Psoas muscle (tissue), 8 donors: ENCODE data around the gene ZBTB7A. TPM values are rescaled to one million over a fixed set of nuclear protein-coding genes. Genes with fewer than 3 reads are reported as not detected.

Experiments
- ATAC-seq, 4 donors: fragments of 200-7000 bp; cut with Tn5 transposase; one replicate each; pipeline ENCODE4 v1.9.1; 2020; ENCODE audit warnings: moderate library complexity in 3 of 4, mild to moderate bottlenecking in 2 of 4
- DNase-seq, 2 donors: peaks; one replicate each; pipeline ENCODE4 v3.0.0-alpha.2; 2020
- H3K27ac ChIP-seq: fragments of 200-600 bp; one replicate; pipeline ENCODE4 v1.8.0; 2022
- H3K27me3 ChIP-seq, 3 donors: fragments of 200-600 bp in 1 of 3; one replicate each; pipeline versions ENCODE4 v1.6.1 to v1.8.0; 2013 to 2022; ENCODE audit warnings: low read length in 2 of 3, mild to moderate bottlenecking in 2 of 3, moderate library complexity in 1 of 3; ENCODE audit not compliant: insufficient read depth in 3 of 3
- H3K36me3 ChIP-seq, 2 donors: fragments of 200-600 bp in 1 of 2; one replicate each; pipeline versions ENCODE4 v1.6.1 to v1.8.0; 2013 to 2022; ENCODE audit warnings: low read depth in 1 of 2, mild to moderate bottlenecking in 1 of 2, moderate library complexity in 1 of 2; ENCODE audit not compliant: insufficient read depth in 1 of 2
- H3K4me1 ChIP-seq: fragments of 200-600 bp; one replicate; pipeline ENCODE4 v1.8.0; 2022
- H3K4me3 ChIP-seq: fragments of 200-600 bp; one replicate; pipeline ENCODE4 v1.8.0; 2022; ENCODE audit warnings: mild to moderate bottlenecking
- H3K9me3 ChIP-seq: fragments of 200-600 bp; one replicate; pipeline ENCODE4 v1.8.0; 2022
- CTCF ChIP-seq: fragments of 200-600 bp; IDR thresholded peaks from one replicate; pipeline ENCODE4 v1.8.0; 2022; ENCODE audit warnings: antibody characterized with exemption
- WGBS, 3 donors: extraction: QIAGEN DNeasy Blood & Tissue Kit; methylation state at CpG; one replicate each; pipeline versions ENCODE4 v1.1.6 to v1.1.7; 2013; 5-methylcytosine and 5-hydroxymethylcytosine counted together
- intact Hi-C, 2 donors: fragments of 100-400 bp; cut with DNase I; formaldehyde crosslinking; loops; one replicate each; pipeline versions ENCODE4 v1.11.0 to v1.14.2; 2022
- polyA plus RNA-seq, 3 donors: library from polyadenylated mRNA; stranded (reverse); fragments of 200-250 nt; gene quantifications; one replicate each; pipeline ENCODE4 v1.2.3, GENCODE V29; 2013
- total RNA-seq, 4 donors: library from RNA; stranded (reverse); fragmentation: NEBNext Ultra II Directional in 2 of 4; extraction: Animal tissue kit (Norgen Biotek cat#: 25700) in 2 of 4; gene quantifications; one replicate each; pipeline versions ENCODE4 v1.2.1 to v1.2.4, GENCODE V29; 2021 to 2023
- donor health status: healthy with polysubstance abuse.
- donor health status: DM: no; HTN: no; CAD: no; lungs with moderate emphysema.
- donor health status: Bipolar disorder and iron deficiency.
- donor health status: healthy.
- donor health status: DM: yes; HTN: yes; CAD: no.
- donor health status: DM: no; HTN: no; CAD: no.
- donor health status: DM: no; HTN: no; CAD: no.
- donor health status: DM: yes; HTN: yes; CAD: no.

Gene ZBTB7A
- total and polyA plus RNA-seq, 7 donors = 18.5 to 55.9 (median 25.7) TPM

DNA sequence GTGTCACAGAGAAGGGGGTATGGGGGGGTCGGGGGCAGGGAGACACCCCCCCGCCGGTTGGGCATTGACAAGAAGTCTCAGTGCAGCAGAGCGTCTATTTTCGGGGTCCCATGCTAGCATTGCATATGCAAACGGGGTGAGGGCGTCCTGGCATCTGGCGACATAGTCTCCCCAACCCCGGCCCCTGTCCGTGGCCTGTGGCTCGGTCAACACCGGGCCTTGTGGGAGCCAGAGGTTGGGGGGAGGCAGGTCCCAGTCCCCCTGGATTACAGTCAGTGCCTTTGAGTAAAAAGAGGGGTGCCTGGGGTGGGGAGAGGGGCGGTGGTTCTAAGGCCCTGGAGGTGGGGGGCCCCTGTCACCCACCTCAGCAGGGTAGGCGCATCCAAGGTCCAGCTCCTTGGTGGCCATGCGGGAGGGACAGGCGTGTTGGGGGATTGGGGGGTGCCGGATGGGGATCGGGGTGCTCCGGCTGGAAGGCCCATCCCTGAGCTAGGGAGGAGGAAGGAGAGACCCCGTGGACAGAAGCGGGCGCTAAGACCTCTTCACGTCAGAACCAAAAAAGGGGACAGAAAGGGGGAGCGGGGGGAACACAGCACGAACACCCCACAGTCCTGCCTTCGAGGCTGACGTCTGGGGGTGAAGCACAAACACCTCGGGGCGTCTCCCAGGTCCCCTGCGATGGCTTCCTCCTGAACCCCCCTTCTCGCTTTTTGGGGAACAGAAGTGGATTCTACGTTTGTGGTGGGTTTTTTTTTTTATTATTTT is 20.9 kb downstream of the ZBTB7A start:
- WGBS, 3 donors = 88% methylated on average over 32 of the region's 32 CpGs
- Histone ChIP-seq H3K4me1 (peaks cover 20% of the 10 kb centered on the region), H3K9me3 (no peaks in the 10 kb centered on the region), H3K36me3 (peaks cover 0 to 33% of the 10 kb centered on the region in 2 donors), H3K27ac (no peak overlapping the region), H3K4me3 (no peak overlapping the region), H3K27me3 (no peaks in the 10 kb centered on the region)
- no peak for TF ChIP-seq CTCF
- intact Hi-C loops = loop anchor here in 1 of 2 donors (5.0 kb wide), 1 partner anchor 33 kb away; no protein-coding TSS in a partner anchor
- no peak for ATAC-seq
- DNase-seq = no peak

DNA sequence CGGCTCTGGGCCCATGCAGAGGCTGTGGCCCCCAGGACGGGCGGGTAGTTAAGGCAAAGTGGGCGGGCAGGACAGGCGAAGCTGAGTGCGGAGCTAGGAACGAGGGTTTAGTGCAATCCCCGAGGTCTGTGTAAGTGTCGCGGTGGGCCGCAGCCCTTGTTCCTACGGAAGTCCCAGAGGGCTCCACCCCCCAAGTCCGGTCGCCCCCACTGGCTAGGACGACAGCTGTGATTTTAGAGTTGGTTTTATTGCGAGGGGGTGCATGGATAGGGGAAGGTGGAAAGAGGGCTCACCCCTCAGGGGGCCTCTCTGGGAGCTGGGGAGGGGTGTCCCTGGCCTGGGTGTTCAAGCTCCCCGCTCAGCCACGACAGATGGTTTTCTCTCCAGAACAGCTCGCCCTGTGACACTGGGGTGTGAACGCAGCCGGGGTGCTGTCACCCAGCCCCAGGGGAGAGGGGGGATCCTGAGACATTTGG is 21.7 kb downstream of the ZBTB7A start:
- no peak for ATAC-seq
- H3K4me3 ChIP-seq = no peak overlapping the region
- no peak for DNase-seq
- intact Hi-C loops = loop anchor here in 1 of 2 donors (5.0 kb wide), 1 partner anchor 33 kb away; no protein-coding TSS in a partner anchor
- TF ChIP-seq CTCF = no peak
- peaks cover 15% of the 10 kb centered on the region for H3K4me1 ChIP-seq
- no peak overlapping the region for H3K27ac ChIP-seq
- H3K36me3 ChIP-seq = peaks cover 0 to 27% of the 10 kb centered on the region in 2 donors
- no peaks in the 10 kb centered on the region for H3K27me3 ChIP-seq
- 71 to 77% (median 76%) methylated on average over 20 to 21 of the region's 21 CpGs for WGBS, 3 donors
- no peaks in the 10 kb centered on the region for H3K9me3 ChIP-seq

DNA sequence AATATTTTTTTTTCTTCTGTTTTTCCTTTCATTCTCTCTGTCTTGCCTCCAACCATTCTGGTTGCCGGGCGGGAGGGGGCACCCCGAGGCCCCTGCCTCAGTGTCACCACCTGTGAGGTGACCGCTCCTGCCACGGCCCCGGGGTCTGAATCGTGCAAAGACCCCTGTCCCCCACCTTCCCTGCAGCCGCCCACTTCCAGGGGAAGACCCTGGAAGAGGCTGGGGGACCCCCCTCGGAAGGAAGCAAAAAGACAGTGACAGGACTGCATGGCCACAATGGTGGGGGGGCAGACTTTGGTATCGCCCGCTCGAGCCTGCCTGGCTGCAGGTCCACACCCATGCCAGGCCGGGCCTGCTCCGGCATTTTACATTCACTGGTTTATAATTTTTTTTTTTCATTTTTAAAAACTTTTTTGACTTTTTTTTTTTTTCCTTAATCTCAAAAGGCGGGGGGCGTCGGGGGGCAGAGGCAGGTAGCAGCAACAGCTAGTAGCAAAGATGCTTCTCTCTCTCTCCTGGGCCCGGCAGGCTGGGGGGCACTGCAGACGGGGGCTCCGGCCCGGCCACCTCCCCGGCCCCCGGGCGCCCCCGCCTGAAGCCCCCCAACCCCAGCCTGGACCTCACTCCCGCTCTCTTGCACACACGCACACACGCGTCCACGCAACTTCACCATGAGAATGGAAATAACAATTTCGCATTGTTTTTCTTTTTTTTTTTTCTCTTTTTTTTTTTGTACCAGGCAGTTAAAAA is 22.6 kb downstream of the ZBTB7A start:
- ATAC-seq (no peak), DNase-seq (no peak)
- intact Hi-C loops = no loop called here
- H3K4me1 ChIP-seq = peaks cover 8% of the 10 kb centered on the region
- H3K27me3 ChIP-seq = no peaks in the 10 kb centered on the region
- no peak for TF ChIP-seq CTCF
- H3K4me3 ChIP-seq = no peak overlapping the region
- WGBS, 3 donors = 89 to 90% (median 89%) methylated on average over 31 of the region's 31 CpGs
- H3K36me3 ChIP-seq = peaks cover 0 to 30% of the 10 kb centered on the region in 2 donors
- no peaks in the 10 kb centered on the region for H3K9me3 ChIP-seq
- H3K27ac ChIP-seq = no peak overlapping the region

- Histone ChIP-seq H3K9me3 (no peaks in the 10 kb centered on the region), H3K27ac (no peak overlapping the region)
- WGBS, 3 donors = 76 to 83% (median 81%) methylated on average over 11 of the region's 11 CpGs
These were observed 23.3 kb downstream of the ZBTB7A start for GRCh38 chr19:4043401-4043800.

More at GRCh38 chr19:4043401-4043800, 23.3 kb downstream of the ZBTB7A start:
- H3K27me3 ChIP-seq = no peaks in the 10 kb centered on the region
- DNase-seq (no peak), ATAC-seq (no peak)
- no peak overlapping the region for H3K4me3 ChIP-seq
- TF ChIP-seq CTCF = no peak
- intact Hi-C loops = no loop called here
- H3K36me3 ChIP-seq = peaks cover 0 to 34% of the 10 kb centered on the region in 2 donors
- peaks cover 2% of the 10 kb centered on the region for H3K4me1 ChIP-seq
